ENCODE measurements around the gene EPS8.

DNA sequence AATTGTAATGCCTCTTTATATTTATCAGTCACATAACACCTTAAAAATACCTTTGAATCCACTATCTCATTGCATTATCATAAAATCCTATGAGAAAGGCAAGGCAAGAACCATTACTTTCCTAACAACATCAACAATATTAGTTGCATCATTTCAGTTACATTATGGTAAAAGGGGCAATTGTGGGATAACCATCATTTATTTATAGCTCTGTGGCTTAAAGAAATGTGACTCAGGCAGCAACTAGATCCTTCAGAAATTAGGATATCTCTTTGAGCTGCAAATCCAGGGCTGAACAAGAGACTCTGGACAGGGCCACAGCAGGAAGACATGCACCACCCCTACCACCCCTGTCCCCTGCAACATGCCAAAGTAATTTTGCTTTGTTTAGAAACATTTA, 36.4 kb downstream of the EPS8 start:
- no peak for TF ChIP-seq EZH2 (IDR thresholded peaks at IDR 0.05; ENCODE audit: borderline replicate concordance)
- TF ChIP-seq, protein P1, sequence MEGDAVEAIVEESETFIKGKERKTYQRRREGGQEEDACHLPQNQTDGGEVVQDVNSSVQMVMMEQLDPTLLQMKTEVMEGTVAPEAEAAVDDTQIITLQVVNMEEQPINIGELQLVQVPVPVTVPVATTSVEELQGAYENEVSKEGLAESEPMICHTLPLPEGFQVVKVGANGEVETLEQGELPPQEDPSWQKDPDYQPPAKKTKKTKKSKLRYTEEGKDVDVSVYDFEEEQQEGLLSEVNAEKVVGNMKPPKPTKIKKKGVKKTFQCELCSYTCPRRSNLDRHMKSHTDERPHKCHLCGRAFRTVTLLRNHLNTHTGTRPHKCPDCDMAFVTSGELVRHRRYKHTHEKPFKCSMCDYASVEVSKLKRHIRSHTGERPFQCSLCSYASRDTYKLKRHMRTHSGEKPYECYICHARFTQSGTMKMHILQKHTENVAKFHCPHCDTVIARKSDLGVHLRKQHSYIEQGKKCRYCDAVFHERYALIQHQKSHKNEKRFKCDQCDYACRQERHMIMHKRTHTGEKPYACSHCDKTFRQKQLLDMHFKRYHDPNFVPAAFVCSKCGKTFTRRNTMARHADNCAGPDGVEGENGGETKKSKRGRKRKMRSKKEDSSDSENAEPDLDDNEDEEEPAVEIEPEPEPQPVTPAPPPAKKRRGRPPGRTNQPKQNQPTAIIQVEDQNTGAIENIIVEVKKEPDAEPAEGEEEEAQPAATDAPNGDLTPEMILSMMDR (IDR thresholded peaks at IDR 0.05; ENCODE audit: poor library complexity) = no peak
